ENCODE results near the gene SOX8.
"Not testable (repeated sequence)": the region's sequence is repeated elsewhere in the genome, so short reads cannot be mapped to it uniquely, and the experiment has no call there.

SOX8 gene

DNA sequence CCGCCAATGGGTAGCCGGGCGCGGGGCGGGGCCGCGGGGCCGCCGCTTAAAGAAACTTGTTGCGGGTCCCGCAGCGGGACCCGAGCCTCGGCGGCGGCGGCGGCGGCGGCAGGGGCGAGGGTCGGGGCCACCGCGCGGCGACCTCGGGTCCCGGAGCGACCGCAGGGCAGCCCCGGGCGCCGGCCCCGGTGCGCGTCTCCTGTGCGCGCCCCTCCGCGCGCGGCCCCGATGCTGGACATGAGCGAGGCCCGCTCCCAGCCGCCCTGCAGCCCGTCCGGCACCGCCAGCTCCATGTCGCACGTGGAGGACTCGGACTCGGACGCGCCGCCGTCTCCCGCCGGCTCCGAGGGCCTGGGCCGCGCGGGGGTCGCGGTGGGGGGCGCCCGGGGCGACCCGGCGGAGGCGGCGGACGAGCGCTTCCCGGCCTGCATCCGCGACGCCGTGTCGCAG, at the start of gene SOX8:
TSS of gene SOX8 (plus strand) at position 76 of the 450 bp plus-strand sequence. CDS start at position 229, 153 bp downstream.
- DNase-seq = no peak

DNA sequence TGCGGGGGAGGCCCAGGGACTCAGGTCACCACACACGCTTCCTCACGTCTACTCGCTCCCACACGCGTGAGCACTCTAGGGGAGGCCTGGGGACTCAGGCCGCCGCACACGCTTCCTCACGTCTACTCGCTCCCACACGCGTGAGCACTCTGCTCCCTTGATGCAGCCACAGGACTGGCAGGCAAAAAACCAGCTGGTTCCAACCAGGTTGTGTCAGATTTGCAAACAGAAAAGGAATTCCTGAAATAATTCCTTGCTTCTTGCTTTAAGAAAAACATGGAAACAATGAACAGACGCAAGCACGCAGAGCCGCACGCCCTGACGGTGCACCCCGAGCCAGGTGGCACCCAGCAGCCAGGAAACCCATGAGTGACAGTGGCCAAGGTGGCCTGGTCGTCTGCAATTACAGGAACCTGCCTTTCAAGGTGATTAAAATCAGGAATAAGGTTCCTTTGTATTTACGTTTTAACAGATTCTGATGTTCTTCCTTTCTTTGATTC, 48.7 kb upstream of the SOX8 start:
- DNase-seq = no peak

DNA sequence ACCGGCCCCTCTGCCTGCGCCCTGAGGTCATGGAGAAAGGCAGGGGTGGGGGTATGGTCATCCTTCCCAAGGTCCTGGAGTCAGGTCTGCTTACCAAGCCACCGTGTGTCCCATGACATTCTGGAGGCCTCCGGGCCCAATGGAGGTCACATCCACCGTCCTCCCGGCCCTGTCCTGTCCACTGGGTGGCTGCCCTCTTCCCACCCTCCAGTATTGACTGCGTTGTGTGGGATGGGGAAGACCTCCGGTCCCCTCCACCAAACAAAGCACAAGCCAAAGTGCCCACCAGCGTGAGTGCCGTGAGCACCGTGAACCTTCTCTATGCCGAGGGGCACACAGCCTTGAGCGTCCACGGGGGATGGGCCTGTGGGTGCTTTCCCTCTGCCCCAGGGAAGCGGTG, 48.0 kb upstream of the SOX8 start:
- no peak for DNase-seq

DNA sequence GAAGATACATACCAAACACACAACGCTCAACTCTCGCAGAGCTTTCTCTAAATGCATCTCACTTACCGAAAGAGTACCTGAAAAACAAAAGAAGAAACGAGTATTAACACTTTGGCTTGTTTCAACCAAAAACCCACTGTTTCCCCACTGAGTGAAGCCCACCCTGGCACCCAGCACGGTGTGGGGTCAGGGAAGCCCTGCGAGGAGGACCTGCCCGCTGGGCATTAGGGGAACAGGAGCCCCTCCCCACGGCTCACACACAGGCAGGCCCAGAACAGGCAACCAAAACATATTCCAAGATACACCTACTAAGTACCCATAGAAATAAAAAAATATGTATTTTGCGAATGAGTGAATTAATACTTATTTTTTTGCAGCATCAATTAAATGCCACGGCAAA, 47.4 kb upstream of the SOX8 start:
- DNase-seq = no peak

DNA sequence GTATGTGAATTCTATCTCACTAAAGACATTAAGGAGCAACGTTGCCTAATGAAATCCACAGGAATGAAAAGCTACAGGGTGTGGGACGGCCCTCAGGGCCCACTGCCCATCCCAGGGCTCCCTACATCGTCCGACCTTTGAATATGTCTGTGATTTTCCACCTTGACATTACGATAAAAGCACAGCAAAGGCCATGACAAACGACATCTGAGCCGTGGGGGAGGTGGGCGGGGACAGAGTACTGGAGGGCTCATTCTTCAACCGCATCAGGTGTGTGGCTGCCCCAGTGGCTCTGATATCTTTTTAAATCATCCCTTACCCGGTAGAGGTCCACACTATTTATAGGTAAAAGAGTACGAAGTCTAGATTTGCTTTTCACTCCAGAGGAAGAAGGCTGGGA, 45.9 kb upstream of the SOX8 start:
- DNase-seq = no peak

DNA sequence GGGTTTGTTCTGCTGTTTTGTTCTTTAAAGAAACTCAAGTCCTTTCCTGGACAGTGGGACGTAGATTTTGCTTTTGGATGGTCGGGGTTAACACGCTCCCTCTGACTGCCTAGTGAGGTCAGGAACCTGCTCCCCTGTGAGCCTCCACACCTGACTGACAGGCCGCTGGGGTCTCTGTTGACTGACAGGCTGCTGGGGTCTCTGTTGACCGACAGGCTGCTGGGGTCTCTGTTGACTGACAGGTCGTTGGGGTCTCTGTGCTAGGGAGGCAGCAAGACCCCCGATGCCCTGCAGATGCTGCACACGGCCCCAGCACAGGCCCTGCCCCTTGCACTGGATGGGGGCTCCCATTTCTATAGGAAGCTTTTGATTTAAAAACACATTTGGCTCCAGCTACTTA, 44.3 kb upstream of the SOX8 start:
- no peak for DNase-seq

DNA sequence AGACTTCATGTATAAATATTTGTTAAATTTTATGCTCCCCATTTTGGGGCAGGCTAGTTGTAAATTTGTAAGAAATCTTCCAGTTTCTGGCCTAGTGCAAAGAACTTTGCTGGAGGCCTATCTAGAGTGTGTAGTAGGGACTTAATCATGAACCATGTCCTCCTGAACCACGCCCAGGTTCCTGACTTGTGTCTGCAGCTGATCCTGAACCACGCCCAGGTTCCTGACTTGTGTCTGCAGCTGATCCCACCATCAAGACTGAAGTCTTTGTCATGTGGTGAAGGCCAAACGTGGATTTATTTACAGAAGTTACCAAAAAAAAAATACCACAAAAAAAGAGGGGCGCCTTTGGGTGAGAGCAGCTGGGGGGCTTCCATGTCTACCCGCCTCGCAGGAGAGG, 43.8 kb upstream of the SOX8 start:
- DNase-seq = no peak

DNA sequence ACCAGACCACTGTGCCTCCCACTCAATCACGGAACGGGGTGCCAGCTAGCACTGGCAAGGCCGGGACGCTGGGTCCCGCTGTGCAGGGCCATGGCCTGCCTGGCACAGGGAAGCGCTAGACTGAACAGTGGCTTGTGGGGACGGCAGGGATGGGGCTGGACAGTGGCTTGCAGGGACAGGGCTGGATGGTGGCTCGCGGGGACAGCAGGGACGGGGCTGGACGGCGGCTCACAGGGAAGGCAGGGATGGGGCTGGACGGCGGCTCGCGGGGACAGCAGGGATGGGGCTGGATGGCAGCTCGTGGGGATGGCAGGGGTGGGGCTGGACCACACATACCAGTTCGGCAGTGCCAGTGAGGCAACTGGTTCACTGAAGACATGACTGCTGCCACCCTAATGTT, 43.4 kb upstream of the SOX8 start:
- DNase-seq = no peak

DNA sequence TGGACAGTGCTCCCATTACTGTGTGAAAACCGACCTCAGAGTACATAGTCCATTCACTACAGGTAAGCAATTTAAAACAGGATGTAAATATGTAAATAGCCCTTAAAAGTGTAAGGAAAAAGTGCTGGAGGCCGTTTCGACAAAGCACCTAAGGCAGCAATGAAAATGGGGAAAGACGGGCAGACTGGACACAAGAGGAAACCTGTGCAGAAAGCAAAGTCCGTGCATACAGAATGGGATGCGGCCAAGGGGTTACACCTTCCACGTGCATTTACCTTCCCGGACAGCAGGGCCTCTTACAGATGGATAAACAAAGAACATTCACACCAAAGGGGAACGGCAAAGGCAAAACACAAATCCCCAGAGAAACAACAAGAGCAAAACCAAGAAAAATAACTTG, 42.8 kb upstream of the SOX8 start:
- no peak for DNase-seq

DNA sequence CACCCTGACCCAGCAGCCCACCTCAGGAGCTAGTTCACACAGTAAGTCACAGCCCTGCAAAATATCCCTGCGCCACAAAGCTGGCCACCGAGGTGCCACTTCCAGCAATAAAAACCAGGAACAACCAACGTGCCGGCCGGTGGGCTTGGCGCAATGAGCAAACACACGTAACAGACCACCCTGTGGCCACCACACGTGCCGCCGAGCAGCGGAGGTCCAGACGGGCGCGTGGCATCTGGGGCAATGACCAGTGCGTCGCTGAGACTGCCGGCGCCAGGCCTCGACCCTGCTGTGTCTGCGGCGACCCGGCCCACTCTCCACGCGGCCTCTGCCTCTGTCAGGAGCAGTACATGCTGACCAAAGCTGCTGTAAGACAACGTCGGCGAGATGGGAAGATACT, 42.3 kb upstream of the SOX8 start:
- DNase-seq = no peak

DNA sequence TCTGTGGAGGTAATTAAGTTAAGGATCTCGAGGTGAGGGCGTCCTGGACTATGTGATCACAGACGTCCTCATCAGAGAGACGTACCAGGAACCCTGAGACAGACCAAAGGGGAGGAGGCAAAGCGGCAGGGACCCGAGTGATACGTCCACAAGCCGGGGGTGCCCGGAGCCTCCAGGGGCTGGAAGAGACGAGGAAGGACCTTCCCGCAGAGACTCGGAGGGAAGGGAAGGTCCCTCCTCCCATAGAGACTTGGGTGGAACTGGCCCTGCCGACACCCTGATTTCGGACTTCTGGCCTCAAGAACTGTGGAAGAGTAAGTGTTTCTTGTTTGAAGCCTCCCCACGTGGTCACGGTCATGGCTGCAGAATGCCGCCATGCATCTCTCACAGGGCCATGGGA, 41.6 kb upstream of the SOX8 start:
- no peak for DNase-seq

DNA sequence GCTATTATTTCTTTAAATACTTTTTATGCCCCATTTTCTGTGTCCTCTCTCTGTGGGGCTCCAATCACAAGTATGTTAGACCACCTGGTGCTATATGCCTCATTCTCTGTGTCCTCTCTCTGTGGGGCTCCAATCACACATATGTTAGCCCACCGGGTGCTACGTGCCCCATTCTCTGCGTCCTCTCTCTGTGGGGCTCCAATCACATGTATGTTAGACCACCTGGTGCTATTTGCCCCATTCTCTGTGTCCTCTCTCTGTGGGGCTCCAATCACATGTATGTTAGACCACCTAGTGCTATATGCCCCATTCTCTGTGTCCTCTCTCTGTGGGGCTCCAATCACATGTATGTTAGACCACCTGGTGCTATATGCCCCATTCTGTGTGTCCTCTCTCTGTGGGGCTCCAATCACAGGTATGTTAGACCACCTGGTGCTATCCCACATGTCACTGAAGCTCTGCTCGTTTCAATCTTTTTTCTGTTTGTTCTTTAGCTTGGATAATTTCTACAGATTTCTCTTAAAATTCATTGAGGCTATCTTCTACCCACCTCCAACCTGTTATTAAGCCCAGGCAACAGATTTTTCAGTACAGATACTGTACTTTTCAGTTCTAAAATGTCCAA, 39.0 kb upstream of the SOX8 start:
- DNase-seq = no peak

DNA sequence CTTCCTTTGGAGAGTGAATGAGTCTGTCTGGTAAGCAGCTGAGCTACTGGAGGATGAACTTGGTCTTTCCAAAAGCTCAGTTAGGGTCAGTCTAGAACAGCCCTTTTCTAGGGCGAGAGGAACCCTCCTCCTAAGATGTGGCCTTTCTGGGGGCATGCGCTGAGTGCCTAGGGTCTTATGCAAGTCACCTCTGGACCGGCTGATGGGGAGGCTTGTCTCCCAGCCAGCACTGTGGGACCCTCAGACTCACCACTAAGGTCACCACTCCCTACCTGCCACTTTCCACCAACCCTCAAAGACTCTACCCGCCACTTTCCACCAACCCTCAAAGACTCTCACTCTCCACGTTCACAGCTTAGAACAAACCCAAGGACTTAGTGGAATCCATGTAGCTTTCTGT, 37.6 kb upstream of the SOX8 start:
- DNase-seq = no peak

DNA sequence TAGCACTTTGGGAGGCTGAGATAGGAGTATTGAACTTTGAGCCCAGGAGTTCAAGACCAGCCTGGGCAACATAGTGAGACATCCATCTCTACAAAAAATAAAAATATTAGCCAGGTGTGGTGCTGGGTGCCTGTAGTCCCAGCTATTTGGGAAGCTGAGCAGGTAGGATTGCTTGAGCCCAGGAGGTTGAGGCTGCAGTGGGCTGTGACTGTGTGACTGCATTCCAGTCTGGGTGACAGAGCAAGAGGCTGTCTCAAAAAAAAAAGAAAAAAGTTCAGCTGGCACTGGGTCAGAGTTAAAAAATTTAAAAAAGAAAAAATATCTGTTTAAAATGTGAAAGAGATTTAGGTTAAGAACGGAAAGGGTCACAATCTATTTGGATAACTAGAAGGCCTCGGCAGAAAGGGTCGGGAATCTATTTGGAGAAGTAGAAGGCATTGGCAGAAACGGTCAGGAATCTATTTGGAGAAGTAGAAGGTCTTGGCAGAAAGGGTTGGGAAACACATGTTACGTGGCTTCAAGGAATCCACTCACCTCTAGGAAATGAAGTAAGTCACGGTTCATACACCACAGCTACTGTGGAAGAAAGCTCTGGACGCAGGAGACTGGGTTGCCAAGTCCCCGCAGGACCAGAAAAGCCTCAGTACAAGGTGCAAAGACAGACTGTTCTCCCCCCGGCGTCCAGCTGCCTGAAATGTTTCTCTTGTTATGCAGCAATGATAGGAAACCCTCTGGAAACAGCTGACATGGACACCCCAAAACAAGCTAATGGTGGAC, 36.1 kb upstream of the SOX8 start:
- no peak for DNase-seq

DNA sequence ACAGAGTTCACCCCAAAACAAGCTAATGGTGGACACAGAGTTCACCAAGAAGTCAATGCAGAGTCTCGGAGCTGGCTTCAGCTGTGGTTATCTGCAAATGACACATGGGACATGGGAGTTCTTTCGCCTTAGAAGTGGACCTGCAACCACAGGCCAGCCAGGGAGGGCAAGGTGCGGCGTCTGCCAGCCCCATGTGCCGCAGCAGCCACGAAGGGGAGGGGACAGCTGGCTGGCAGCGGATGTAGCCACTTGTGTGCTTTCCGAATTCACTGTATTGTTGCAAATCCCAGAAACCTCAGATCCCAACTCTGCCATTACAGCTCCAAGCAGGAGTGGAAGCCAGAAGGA, 35.5 kb upstream of the SOX8 start:
- DNase-seq = no peak

DNA sequence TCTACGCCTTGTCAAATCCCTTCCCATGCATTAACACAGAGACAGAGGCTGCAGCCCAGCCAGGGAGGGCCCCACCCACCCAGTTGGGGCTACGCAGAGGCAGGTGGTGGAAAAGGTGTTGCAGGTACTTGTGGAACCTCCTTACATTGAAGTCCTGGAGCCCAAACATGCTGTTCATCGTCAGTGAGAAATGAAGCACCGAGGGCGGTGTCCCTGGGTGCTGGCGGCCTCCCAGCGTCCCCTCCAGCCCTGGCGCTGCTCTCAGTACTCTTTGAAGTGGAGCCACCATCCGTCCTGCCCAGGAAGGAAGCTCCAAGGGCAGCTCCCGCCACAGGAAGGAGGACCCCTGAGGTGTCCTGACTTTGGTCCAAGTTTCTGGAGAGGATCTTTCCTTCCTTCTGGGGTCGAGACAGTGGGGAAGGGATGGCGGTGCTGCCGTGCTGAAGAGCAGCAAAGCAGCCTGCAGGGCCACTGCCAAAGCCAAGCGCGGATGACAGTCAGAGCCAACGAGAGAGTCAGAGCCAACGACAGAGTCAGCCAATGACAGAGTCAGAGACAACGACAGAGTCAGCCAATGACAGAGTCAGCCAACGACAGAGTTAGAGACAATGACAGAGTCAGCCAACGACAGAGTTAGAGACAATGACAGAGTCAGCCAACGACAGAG, 34.2 kb upstream of the SOX8 start:
- DNase-seq = no peak

DNA sequence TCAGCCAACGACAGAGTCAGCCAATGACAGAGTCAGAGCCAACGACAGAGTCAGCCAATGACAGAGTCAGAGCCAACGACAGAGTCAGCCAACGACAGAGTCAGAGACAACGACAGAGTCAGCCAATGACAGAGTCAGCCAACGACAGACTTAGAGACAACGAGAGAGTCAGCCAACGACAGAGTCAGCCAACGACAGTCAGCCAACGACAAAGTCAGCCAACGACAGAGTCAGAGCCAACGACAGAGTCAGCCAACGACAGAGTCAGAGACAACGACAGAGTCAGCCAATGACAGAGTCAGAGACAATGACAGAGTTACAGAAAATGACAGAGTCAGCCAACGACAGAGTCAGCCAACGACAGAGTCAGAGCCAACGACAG, 33.7 kb upstream of the SOX8 start:
- not testable (repeated sequence) for DNase-seq

DNA sequence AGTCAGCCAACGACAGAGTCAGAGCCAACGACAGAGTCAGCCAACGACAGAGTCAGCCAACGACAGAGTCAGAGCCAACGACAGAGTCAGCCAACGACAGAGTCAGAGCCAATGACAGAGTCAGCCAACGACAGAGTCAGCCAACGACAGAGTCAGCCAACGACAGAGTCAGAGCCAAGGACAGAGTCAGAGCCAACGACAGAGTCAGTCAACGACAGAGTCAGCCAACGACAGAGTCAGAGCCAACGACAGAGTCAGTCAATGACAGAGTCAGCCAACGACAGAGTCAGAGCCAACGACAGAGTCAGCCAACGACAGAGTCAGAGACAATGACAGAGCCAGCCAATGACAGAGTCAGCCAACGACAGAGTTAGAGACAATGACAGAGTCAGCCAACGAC, 32.8 kb upstream of the SOX8 start:
- not testable (repeated sequence) for DNase-seq

DNA sequence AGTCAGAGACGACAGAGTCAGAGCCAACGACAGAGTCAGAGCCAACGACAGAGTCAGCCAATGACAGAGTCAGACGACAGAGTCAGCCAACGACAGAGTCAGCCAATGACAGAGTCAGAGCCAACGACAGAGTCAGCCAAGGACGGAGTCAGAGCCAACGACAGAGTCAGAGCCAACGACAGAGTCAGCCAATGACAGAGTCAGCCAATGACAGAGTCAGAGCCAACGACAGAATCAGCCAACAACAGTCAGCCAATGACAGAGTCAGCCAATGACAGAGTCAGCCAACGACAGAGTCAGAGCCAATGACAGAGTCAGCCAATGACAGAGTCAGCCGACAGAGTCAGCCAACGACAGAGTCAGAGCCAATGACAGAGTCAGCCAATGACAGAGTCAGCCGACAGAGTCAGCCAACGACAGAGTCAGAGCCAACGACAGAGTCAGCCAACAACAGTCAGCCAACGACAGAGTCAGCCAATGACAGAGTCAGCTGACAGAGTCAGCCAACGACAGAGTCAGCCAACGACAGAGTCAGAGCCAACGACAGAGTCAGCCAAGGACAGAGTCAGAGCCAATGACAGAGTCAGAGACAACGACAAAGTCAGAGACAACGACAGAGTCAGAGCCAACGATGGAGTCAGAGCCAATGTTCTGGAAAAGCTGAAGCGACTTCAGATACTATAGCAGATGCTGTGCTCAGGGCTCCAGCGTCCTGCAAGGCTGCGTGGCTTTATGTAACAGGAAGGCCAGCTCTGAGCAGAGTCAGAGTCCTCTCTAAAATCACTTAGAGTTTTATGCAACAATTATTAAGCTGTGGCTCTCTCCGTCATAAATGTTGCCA, 30.6 kb upstream of the SOX8 start:
- DNase-seq = not testable (repeated sequence)

DNA sequence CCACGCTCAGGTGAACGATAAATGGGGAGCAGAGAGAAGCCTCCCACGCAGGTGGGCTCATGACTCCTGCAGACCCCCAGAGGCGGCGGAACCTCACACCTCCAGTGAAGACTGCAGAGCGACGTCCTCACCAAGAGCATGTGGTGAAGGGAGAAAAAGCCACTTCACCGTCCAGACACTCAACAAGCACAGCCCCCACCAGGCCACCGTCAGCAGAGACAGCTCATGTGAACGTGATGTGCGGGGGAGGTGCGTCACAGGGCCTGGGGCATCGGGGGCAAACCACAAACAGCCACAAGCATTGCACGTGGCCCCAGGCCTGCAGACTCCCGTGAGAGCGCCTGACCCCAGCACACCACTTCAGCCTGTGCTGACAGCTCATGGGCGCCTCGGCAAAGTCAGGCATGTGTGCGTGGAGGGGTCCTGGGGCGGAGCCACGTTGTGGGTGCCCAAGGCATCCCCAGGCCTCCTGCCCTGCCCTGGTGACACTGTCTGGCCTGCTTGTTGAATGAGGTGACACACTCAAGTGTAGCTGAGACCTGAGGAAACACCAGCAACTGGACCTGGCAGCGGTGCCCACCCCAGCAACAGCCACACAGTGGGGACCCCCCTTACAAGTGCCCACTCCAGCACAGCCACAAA, 29.8 kb upstream of the SOX8 start:
- no peak for DNase-seq

DNA sequence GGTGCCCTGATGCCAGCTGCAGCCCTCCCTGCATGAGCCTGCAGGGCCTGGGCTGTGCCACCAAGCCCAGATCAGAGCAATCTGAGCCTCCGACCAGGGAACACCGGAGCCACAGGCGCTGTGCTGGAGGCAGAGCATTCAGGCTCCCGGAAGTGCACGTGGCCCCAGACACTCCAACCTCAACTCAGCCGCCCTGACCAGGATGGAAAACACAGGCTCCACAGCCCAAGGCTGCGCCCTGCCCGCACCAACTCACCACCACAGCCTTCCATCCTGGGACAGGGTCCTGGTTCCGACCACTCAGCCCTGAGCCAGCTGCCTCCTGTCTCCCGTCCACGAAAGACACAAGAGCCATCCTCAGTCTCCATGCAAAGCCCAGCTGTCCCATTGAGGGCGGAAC, 29.2 kb upstream of the SOX8 start:
- DNase-seq = no peak

DNA sequence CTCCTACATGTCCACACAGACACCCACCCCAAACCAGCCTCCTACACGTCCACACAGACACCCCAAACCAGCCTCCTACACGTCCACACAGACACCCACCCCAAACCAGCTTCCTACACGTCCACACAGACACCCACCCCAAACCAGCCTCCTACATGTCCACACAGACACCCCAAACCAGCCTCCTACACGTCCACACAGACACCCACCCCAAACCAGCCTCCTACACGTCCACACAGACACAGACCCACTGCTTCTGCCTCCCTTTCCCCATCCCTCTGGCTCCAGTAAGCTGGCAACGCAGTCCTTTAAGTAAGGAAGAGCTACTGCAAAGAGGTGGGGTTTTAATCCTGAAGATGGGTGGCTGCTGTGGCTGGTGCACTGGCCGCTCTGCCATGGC, 27.8 kb upstream of the SOX8 start:
- DNase-seq = peak in 1 of 4 experiments; percentile 25

DNA sequence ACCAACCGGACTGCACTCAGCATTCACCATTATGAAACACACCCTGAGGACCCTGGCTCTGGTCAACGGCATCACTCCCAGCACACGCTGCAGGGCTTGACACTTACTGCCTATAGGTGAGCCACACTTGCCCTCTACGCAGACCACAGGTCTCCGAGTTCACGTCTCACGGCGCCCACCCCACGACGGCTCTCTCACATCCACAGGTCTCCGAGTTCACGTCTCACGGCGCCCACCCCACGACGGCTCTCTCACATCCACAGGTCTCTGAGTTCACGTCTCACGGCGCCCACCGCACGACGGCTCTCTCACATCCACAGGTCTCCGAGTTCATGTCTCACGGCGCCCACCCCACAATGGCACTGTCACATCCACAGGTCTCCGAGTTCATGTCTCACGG, 25.8 kb upstream of the SOX8 start:
- DNase-seq = not testable (repeated sequence)
